Epidermal melanocyte (primary cell): ENCODE data around the gene AGFG1.
"Not testable (repeated sequence)": the region's sequence is repeated elsewhere in the genome, so short reads cannot be mapped to it uniquely, and the experiment has no call there.

Source experiments
- DNase-seq: peaks from one replicate; pipeline ENCODE4 v3.0.0; 2011; ENCODE audit warnings: low spot score; ENCODE audit not compliant: insufficient read length

The AGFG1 gene

DNA sequence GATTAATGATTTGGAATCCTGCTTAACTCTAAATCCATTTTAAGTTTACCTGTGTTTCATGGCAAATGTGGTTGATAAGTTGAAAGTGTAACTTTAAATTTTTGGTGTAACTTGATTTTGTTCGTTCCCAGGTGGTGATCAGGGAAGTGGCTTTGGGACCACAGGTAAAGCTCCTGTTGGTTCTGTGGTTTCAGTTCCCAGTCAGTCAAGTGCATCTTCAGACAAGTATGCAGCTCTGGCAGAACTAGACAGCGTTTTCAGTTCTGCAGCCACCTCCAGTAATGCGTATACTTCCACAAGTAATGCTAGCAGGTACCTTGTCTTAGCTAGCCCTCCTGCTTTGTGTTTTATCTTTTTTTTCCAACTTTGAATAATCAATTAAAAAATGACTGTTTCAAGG is 62.8 kb downstream of the AGFG1 start:
- no peak for DNase-seq

GRCh38 chr2:227536445-227536844 is 64.5 kb downstream of the AGFG1 start:
- no peak for DNase-seq

DNA sequence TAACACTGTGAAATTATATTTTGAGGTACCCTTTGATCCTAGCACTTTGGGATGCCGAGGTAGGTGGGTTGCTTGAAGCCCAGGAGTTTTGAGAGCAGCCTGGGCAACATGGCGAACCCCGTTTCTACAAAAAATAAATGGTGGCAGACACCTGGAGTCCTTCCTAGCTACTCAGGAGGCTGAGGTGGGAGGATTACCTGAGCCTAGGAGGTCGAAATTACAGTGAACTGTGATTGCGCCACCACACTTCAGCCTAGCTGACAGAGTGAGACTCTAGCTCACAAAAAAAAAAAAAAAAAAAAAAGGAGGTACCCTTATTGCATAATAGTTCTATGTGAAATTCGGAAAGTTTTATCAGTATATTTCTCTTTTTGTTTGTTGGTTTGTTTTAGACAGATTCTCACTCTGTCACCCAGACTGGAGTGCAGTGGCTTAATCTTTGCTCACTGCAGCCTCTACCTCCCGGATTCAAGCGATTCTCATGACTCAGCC is 67.6 kb downstream of the AGFG1 start:
- no peak for DNase-seq

- DNase-seq, result not testable (repeated sequence)
Measured at GRCh38 chr2:227540352-227540751, 68.4 kb downstream of the AGFG1 start.

- no peak for DNase-seq
Measured at GRCh38 chr2:227545990-227546389, 74.0 kb downstream of the AGFG1 start.

- no peak for DNase-seq
Measured at GRCh38 chr2:227551836-227552235, 79.9 kb downstream of the AGFG1 start.

GRCh38 chr2:227562581-227562980 is 90.6 kb downstream of the AGFG1 start:
- DNase-seq, result no peak

DNA sequence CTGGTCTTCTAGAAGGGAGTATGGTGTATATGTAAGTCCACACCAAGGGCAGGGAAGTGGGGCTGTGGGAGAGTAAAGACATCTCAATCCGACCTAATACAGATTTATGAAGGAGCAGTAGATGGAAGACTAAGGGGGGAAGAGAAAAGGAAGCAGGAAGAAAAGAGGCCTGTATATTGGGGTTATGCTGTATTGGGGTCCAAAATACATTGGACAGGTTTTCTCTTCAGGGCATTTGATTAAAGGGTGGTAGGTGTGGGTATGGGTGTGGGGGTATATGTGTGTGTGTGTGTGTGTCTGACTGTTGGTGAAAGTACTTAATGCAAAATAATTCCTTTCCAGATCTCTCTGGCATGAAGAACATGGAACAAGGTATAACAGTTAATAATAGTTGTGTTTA is 93.1 kb downstream of the AGFG1 start:
- DNase-seq, result no peak

- no peak for DNase-seq
Measured at GRCh38 chr2:227566012-227566411, 94.1 kb downstream of the AGFG1 start.

DNA sequence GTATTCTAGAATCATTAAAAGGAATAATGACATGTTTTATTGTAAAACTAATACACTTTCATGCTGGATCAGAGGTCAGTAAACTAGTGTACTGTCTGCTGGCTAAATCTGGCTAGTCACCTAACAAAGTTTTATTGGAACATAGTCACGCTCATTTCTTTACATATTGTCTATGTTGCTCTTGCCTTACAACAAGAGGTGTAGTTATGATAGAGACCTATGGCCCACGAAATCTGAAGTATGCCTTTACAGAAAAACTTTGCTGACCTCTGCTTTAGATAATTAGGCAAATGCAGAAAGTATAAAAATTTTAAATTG is 96.9 kb downstream of the AGFG1 start:
- DNase-seq, result no peak

GRCh38 chr2:227570615-227571014 is 98.7 kb downstream of the AGFG1 start:
- DNase-seq, result no peak

GRCh38 chr2:227576110-227576509 is 104.2 kb downstream of the AGFG1 start:
- DNase-seq, result no peak

DNA sequence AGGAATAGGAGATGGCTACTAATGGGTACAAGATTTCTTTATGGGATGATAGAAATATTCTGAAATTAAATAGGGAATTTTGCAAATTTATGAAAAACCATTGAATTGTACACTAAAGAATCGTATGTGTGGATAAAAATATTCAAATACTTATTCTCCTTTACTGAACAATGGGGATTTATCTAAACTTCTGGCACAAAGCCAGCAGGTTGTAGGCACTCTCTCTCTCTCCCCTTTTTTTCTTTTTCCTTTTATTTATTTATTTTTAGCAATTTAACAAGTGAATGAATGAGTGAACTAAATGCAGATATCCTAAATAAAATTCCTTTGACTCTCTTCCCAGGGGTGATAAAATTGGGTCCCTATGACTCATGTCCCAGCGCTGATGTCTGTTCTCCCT is 104.9 kb downstream of the AGFG1 start:
- DNase-seq, result no peak

DNA sequence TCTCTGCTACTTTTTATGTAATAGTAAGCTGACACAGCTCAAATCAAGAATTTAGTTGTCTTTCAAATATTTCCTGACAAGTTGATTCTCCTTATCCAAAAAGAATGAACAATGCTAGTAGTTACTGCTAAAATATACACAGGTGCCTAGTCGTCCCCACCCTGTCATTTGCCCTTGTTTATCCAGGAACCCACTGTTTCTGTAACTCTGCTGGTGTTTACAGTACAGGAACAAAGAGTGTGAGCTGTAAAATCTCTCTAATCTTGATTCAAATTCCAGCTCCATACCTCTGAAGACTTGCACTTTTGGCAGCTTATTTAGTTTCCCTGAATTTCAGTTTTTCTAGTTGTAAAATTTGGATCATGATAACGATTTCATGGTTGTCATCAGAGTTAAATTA is 105.6 kb downstream of the AGFG1 start:
- no peak for DNase-seq

DNA sequence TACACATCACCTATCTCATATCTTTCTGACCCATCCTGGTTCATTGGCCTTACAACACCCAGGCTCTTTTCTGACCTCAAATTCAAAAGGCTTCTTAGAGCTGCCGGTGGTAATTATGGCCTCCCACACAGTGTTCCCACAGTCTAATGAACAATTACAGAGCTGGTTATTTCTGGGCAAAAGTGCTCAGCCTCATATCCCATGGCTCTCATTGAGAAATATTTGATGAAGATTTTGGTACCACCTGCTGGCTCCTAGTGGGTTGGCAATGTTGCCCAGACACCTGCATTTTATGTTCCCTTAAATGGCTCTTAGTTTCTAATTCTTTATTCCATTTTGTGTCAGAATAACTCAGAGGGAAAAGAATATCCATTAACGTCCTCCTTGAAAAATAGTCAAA is 106.7 kb downstream of the AGFG1 start:
- no peak for DNase-seq

GRCh38 chr2:227579791-227580190 is 107.8 kb downstream of the AGFG1 start:
- DNase-seq, result no peak

- no peak for DNase-seq
Measured at GRCh38 chr2:227582369-227582768, 110.4 kb downstream of the AGFG1 start.

DNA sequence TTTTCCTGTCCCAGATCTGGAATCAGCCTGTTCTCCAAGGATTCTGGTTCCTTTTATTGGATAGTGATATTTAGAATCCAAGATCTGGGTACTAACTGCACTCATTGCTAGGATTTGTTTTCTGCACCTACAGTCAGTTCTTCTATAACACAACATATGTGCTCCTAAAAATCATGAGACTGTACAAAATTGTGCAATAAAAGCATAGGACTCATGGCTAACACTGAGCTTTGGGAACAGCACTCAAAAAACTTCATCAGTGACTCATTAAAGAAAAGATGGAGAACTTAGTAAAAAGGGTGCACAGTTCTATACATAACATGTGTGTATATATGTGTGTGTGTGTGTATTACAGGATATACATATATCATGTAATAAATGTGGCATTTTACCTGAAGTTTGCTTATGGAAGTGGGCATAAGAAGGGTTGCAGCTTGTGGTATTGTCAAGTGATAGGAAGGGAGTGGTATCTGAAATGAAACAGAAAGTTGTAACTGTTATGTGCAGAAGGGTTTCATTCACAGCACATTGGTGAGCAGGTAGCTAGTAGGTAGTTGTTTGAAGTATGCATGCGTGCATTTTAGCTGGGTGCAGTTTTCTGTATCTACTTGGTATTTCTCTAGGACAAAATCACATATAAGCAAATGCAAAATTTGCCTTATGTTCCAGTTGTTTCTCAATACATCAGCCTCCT is 120.9 kb downstream of the AGFG1 start:
- no peak for DNase-seq

GRCh38 chr2:227595797-227596196 is 123.8 kb downstream of the AGFG1 start:
- DNase-seq, result no peak

GRCh38 chr2:227597036-227597435 is 125.1 kb downstream of the AGFG1 start:
- no peak for DNase-seq

DNA sequence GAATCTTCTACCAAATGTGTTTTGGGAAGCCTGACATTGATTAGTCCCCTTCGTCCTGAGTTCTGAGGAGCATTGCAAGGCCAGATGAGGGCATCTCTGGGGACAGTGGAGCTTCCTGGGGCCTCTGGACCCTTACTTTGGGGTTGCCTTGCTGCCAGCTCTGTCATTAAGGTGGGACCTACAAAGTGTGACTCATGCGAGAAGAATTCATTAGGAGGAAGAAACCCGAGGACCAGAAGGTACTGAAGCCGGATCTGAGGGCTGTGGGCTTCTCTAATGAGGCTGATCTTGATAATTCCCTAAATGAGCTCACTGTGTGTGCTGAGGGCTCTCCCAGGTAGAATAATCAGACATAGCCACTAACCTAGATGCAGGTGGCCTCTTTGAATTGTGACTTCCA is 126.0 kb downstream of the AGFG1 start:
- no peak for DNase-seq

DNA sequence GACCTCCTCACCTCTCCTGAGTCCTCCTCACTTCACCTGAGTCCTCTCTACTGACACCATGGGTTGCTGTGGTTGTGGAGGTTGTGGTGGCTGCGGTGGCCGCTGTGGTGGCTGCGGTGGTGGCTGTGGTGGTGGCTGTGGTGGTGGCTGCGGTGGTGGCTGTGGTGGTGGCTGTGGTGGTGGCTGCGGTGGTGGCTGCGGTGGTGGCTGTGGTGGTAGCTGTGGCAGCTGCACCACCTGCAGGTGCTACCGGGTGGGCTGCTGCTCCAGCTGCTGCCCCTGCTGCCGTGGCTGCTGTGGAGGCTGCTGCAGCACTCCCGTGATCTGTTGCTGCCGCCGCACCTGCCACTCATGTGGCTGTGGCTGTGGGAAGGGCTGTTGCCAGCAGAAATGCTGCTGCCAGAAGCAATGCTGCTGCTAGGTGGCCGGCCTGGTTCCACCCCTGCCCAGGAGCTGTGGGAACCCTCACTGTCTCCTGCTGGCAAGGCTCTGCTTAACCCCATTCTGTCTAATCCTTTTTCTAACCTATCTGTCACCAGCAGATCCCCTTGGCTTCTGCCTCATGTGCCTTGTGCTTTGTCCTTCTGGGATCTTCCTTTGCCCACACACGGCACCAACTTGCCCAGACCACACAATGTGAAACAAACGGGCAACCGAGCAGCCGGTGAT is 127.0 kb downstream of the AGFG1 start, which contains the start of gene SCYGR2:
SCYGR2 (plus strand) TSS at position 59 of the 669 bp plus-strand sequence; CDS start at position 59, 0 bp downstream.
- not testable (repeated sequence) for DNase-seq

DNA sequence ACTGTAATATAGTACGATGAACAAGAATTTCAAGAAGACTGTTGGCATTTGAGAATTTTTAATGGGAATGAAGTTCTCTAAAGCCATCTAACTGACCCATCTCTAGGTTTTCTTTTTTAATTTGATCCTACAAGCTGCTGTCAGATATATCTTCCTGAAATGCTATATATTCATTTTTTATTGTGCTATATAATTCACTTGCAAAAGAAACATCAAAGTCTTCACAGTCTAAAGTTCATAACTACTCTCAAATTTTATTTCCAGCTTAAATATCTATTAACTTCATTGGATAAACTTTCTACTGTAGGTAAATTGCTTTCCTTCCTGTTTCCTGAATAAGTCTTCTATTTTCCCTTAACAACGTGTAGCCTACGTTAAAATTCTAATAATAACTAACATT is 130.4 kb downstream of the AGFG1 start:
- no peak for DNase-seq
